ENCODE results near the gene VIPR2. TPM values are rescaled to one million over a fixed set of nuclear protein-coding genes. Genes with fewer than 3 reads are reported as not detected.

The VIPR2 gene
- polyA plus RNA-seq, 1 donor from 2014 or later: 0.51 TPM

- no peaks in the 10 kb centered on the region for H3K9me3 ChIP-seq (ENCODE audit: low read length)
- no peaks in the 10 kb centered on the region for H3K27me3 ChIP-seq (ENCODE audit: insufficient read depth, low read depth, low read length)
Observed at GRCh38 chr7:159108941-159109652, 35.6 kb downstream of the VIPR2 start.

GRCh38 chr7:159108491-159108890 lies 36.2 kb downstream of the VIPR2 start:
- Histone ChIP-seq H3K9ac (ENCODE audit: low read length) (no peak overlapping the region), H2AFZ (ENCODE audit: low read depth, low read length) (no peak overlapping the region), H3K36me3 (ENCODE audit: insufficient read depth, low read length) (no peaks in the 10 kb centered on the region), H3K4me2 (ENCODE audit: low read length) (no peak overlapping the region), H4K20me1 (ENCODE audit: insufficient read depth) (no peaks in the 10 kb centered on the region), H3K9me2 (ENCODE audit: insufficient read depth, low read length) (no peaks in the 10 kb centered on the region), H3K27me3 (ENCODE audit: insufficient read depth, low read depth, low read length) (no peaks in the 10 kb centered on the region), H3K79me2 (replicated peaks; ENCODE audit: insufficient read depth, low read length) (no peaks in the 10 kb centered on the region), H3F3A (ENCODE audit: insufficient read depth, low read length, poor library complexity, severe bottlenecking) (no peaks in the 10 kb centered on the region), H3K9me3 (ENCODE audit: low read length) (no peaks in the 10 kb centered on the region), H3K27ac (ENCODE audit: low read length) (no peak overlapping the region), H3K4me3 (ENCODE audit: low read length) (no peak overlapping the region)
- no peak for TF ChIP-seq EZH2 (IDR thresholded peaks at IDR 0.05; ENCODE audit: borderline replicate concordance, insufficient read depth, low read length, poor library complexity, severe bottlenecking)
- TF ChIP-seq EP300 (conservative IDR thresholded peaks at IDR 0.05; ENCODE audit: poor library complexity, severe bottlenecking): no peak
- TF ChIP-seq POLR2AphosphoS5 (IDR thresholded peaks at IDR 0.05): no peak
- no peak for TF ChIP-seq REST (IDR thresholded peaks at IDR 0.05; ENCODE audit: borderline replicate concordance)
- no peak for TF ChIP-seq TAF1 (IDR thresholded peaks at IDR 0.05; ENCODE audit: low read depth)
- no peak for TF ChIP-seq MXI1 (conservative IDR thresholded peaks at IDR 0.05; ENCODE audit: poor library complexity, severe bottlenecking)

More at GRCh38 chr7:159108941-159109652, 35.6 kb downstream of the VIPR2 start:
- H3K9ac ChIP-seq (ENCODE audit: low read length): no peak overlapping the region
- H3F3A ChIP-seq (ENCODE audit: insufficient read depth, low read length, poor library complexity, severe bottlenecking): no peaks in the 10 kb centered on the region
- no peaks in the 10 kb centered on the region for H3K36me3 ChIP-seq (ENCODE audit: insufficient read depth, low read length)
- no peak overlapping the region for H3K27ac ChIP-seq (ENCODE audit: low read length)
- no peaks in the 10 kb centered on the region for H3K9me2 ChIP-seq (ENCODE audit: insufficient read depth, low read length)
- H3K4me3 ChIP-seq (ENCODE audit: low read length): no peak overlapping the region
- TF ChIP-seq POLR2AphosphoS5 (IDR thresholded peaks at IDR 0.05) (no peak), MXI1 (conservative IDR thresholded peaks at IDR 0.05; ENCODE audit: poor library complexity, severe bottlenecking) (no peak), EZH2 (IDR thresholded peaks at IDR 0.05; ENCODE audit: borderline replicate concordance, insufficient read depth, low read length, poor library complexity, severe bottlenecking) (no peak), TAF1 (IDR thresholded peaks at IDR 0.05; ENCODE audit: low read depth) (no peak), EP300 (conservative IDR thresholded peaks at IDR 0.05; ENCODE audit: poor library complexity, severe bottlenecking) (no peak), CTCF (IDR thresholded peaks at IDR 0.05; ENCODE audit: poor library complexity, severe bottlenecking) (no peak), REST (IDR thresholded peaks at IDR 0.05; ENCODE audit: borderline replicate concordance) (no peak), RAD21 (conservative IDR thresholded peaks at IDR 0.05) (no peak), SMC3 (conservative IDR thresholded peaks at IDR 0.05; ENCODE audit: poor library complexity) (no peak)
- no peaks in the 10 kb centered on the region for H4K20me1 ChIP-seq (ENCODE audit: insufficient read depth)
- no peak overlapping the region for H3K4me2 ChIP-seq (ENCODE audit: low read length)
- no peaks in the 10 kb centered on the region for H3K79me2 ChIP-seq (replicated peaks; ENCODE audit: insufficient read depth, low read length)
- no peak overlapping the region for H2AFZ ChIP-seq (ENCODE audit: low read depth, low read length)

Data from neural cell (in vitro differentiated cells).